Measurements from ENCODE around the gene SUGCT. TPM values are rescaled to one million over a fixed set of nuclear protein-coding genes. Genes with fewer than 3 reads are reported as not detected.

Gene SUGCT
- total RNA-seq, 1 donor from 2014 or later, result 8.4 TPM

DNA sequence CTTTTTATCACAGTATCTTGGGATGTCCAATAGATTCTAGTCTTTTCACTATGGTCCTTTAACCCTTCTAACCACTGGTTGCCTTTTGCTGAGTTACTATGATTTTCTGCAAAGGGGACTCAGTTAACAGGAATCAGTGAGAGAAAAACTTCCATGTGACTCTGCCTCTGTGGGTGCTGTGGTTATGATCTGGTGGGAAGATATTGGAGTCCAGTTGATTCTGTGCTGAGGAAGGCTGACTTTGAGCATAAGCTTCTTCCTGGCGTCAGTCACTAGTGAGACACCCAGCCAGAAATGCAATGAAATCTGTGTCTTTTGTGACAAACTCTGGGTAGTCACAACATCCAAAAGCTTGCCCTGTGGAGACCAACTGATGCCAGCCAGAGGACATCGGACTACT lies 648.0 kb downstream of the SUGCT start:
- intact Hi-C loops (cut with DNase I), result no loop called here

GRCh38 chr7:40784176-40784575 lies 649.4 kb downstream of the SUGCT start:
- DNase-seq (no peak), ATAC-seq (ENCODE audit: poor library complexity) (peak; percentile 45)
- intact Hi-C loops (cut with DNase I), result no loop called here

More for the DNA sequence above, 648.0 kb downstream of the SUGCT start:
- DNase-seq (no peak), ATAC-seq (ENCODE audit: poor library complexity) (no peak)

DNA sequence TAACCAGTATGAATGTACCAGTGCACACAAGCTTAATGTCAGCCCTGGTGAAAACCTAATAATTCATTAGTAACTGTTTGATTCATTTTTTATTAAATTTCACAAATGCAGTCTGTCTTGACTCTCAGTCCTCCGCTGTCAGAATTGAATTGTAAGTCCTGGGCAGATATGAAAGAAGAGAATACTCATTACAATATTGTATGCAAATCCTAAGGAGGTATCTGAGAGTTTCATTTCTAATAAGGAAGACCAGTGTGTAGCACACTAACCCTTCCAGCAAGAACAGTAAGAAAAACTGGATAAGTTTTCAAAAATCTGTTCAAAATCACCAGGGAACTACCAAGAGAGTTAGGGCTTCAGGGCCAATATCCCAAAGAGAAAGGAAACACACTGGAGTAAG lies 652.1 kb downstream of the SUGCT start:
- no peak for ATAC-seq (ENCODE audit: poor library complexity)
- intact Hi-C loops (cut with DNase I), result no loop called here
- DNase-seq, result no peak

DNA sequence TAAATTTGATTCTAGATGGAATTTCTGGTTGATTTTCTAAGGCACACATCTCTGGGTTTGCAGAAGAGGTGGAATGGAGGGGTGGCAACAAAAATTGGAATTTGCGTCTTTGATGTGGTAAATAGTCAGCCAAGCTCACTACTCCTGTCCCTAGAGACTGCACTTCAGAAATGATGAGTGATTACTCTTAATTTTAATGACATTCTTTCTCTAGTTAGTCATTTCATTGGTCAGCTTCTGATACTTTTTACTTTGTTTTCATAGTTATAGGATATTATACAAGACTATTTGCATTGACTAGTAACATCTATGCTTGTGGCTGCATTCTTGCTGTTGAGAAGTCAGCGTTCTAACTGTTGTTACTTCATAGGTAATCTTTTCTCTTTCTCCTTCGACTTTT lies 658.3 kb downstream of the SUGCT start:
- intact Hi-C loops (cut with DNase I), result no loop called here
- no peak for ATAC-seq (ENCODE audit: poor library complexity)
- DNase-seq, result no peak

DNA sequence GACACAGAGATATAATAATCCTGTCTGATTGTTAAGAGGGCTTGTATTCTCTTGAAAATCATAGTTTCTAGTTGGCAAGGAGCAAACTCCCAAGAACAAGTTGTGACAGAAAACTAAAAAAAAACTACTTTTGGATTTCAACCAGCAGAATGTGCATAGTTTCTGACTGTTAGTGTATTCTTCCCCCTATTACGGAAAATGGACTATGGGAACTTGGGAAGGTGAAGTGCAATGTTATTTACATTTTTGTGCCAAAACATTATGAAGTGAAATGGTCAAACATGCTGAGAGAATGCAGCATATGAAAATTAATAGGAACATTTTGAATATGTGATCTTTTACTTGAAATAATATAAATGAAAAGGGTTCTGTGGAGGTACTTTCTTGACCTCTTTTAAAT lies 660.8 kb downstream of the SUGCT start:
- DNase-seq (no peak), ATAC-seq (ENCODE audit: poor library complexity) (no peak)
- intact Hi-C loops (cut with DNase I), result no loop called here

- no peak for DNase-seq
- ATAC-seq (ENCODE audit: poor library complexity), result peak; percentile 34
- intact Hi-C loops (cut with DNase I), result no loop called here
Measured at GRCh38 chr7:40796723-40797122, 661.9 kb downstream of the SUGCT start.

- intact Hi-C loops (cut with DNase I), result no loop called here
- ATAC-seq (ENCODE audit: poor library complexity) (no peak), DNase-seq (no peak)
Measured at GRCh38 chr7:40798613-40799012, 663.8 kb downstream of the SUGCT start.

DNA sequence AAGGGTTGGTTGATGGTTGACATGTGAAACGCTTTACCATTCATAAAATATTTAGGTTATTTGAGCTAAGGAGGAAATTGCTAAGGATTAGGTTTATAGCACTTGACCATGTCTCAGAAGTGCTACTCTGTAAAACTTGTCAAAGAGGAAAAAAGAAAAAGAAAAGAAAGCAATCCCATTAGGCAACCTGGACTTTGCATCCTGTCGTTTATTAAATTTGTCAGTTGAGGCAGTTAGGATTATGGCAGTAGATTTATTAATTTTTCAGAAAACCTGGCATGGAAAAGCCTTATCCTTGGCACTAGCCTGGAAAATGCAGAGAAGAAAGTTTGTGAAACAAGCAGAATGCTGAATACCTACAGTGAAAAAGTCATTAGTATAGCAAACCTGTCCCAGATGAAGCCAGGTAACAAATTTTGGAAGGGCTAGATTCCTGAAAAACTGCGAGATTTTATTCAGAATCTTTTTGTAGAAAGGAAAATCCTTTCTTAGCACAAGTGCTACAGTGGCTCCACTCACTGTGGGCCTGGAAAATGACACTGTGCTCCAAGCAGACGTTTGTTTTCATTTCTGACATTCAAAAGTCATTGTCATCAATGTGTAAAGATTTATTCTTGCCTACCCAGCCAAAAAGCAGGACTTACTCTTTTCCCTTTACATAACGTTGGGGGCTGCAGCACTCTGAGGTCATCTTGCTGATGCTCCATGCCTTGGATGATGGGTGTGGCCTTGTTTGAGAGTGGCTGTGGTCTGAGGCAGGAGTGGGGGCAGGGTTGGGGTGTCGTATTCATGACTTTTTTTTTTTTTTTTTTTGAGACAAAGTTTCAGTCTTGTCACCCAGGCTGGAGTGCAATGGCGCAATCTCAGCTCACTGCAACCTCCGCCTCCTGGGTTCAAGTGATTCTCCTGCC lies 664.9 kb downstream of the SUGCT start:
- ATAC-seq (ENCODE audit: poor library complexity) (peak; percentile 42), DNase-seq (no peak)
- intact Hi-C loops (cut with DNase I), result no loop called here

DNA sequence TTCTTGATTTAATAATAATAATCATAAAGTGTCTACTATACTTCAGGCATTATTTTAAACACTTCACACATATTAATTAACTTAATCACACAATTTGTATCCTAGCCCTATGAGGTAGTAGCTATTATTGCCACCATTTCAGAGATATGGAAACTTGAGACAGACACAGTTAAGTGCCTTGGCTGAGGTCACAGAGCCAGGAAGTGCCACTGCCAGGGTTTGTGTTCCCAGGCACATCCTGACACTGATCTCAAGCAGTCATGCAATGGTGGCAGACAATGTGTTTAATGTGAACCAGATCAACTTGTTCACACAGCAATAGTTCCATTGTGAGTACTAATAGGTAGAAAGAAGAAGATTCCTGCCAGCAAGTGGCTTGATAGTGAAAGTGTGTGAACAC lies 666.0 kb downstream of the SUGCT start:
- DNase-seq, result peak; percentile 57
- intact Hi-C loops (cut with DNase I), result no loop called here

GRCh38 chr7:40802497-40802896 lies 667.7 kb downstream of the SUGCT start:
- DNase-seq, result no peak
- ATAC-seq (ENCODE audit: poor library complexity), result no peak
- intact Hi-C loops (cut with DNase I), result no loop called here

More for the DNA sequence above, 666.0 kb downstream of the SUGCT start:
- ATAC-seq (ENCODE audit: poor library complexity), result peak; percentile 92

GRCh38 chr7:40804477-40805215 lies 669.8 kb downstream of the SUGCT start:
- intact Hi-C loops (cut with DNase I), result no loop called here
- DNase-seq (no peak), ATAC-seq (ENCODE audit: poor library complexity) (no peak)

GRCh38 chr7:40805361-40805760 lies 670.6 kb downstream of the SUGCT start:
- DNase-seq (no peak), ATAC-seq (ENCODE audit: poor library complexity) (no peak)
- intact Hi-C loops (cut with DNase I), result no loop called here

DNA sequence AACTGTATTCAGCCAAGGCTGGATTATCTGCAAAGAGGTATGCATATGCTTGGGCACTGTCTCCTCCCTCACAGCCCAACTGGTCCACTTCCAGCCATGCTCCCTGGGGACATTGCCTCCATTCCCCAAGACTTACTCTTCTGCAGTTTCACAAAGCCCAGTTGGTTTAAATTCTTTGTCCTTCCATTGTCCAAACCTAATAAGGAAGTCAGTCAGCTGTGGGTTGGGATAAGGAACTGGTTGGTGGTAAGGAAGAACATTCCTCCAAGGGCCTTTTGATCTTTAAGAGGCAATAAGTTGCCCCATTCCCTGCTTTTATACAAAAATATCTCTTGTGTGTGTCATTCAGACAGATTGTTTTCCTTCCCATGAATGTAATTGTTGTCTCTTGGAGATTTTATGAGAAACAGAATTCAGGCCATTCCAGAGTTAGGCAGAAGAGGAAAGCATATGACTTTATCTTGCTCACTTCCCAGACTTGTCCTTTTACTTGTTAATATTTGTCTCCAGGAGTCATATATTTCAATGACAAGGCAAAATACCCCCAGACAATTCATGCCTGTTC lies 673.7 kb downstream of the SUGCT start:
- ATAC-seq (ENCODE audit: poor library complexity), result no peak
- DNase-seq, result no peak
- intact Hi-C loops (cut with DNase I), result no loop called here

GRCh38 chr7:40810274-40810673 lies 675.5 kb downstream of the SUGCT start:
- no peak for ATAC-seq (ENCODE audit: poor library complexity)
- intact Hi-C loops (cut with DNase I), result no loop called here
- no peak for DNase-seq

GRCh38 chr7:40811666-40812065 lies 676.9 kb downstream of the SUGCT start:
- intact Hi-C loops (cut with DNase I), result no loop called here
- DNase-seq (no peak), ATAC-seq (ENCODE audit: poor library complexity) (no peak)

DNA sequence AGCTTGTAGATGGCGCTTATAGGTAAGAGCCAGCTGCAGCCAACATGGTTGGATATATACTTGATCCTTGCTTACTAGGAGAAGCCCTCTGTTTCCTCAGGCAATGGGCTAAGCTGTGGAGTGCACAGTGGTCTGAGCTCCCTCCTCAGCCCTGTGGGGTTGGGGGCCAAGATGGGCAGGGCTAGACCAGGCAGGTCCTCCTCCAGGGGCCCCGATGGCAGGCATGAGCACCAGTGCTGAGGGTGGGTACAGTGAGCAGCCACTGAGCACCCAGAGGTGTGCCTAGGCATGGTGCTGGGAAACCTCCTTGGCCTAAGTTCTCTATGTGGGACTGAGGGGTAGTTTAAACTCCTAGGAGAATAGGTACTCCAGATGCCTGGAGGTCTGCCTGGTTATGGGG lies 680.2 kb downstream of the SUGCT start:
- no peak for DNase-seq
- no peak for ATAC-seq (ENCODE audit: poor library complexity)
- intact Hi-C loops (cut with DNase I), result no loop called here

DNA sequence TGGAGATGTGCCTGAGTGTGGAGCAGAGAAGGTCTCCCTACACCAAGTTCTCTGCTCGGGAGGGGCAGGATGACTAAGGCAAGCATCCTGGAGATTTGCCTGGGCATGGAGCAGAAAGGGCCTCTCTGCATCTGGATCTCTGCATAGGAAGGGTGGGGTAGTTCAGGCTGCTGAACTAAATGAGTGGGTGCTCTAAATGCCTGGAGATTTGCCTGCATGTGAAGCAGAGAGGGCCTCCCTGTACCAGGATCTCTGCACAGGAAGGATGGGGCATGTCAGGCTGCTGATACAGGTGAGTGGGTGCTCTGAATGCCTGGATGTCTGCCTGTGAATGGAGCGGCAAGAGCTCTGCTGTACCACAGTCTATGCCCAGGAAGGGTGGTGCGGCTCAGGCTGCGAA lies 680.7 kb downstream of the SUGCT start:
- no peak for DNase-seq
- intact Hi-C loops (cut with DNase I), result no loop called here
- ATAC-seq (ENCODE audit: poor library complexity), result no peak

GRCh38 chr7:40822861-40823260 lies 688.1 kb downstream of the SUGCT start:
- no peak for DNase-seq
- intact Hi-C loops (cut with DNase I), result no loop called here
- ATAC-seq (ENCODE audit: poor library complexity), result no peak

GRCh38 chr7:40824461-40824860 lies 689.7 kb downstream of the SUGCT start:
- no peak for ATAC-seq (ENCODE audit: poor library complexity)
- no peak for DNase-seq

More at GRCh38 chr7:40824461-40824860, 689.7 kb downstream of the SUGCT start:
- intact Hi-C loops (cut with DNase I), result no loop called here
